H9 (cell line): ENCODE data around the gene DCHS2. TPM values are rescaled to one million over a fixed set of nuclear protein-coding genes. Genes with fewer than 3 reads are reported as not detected.

Experiments used
- DNase-seq: peaks from one replicate; pipeline ENCODE4 v3.0.0-alpha.2; 2017
- H2AFZ ChIP-seq: one replicate; pipeline ENCODE4 v1.6.1; 2013; ENCODE audit warnings: mild to moderate bottlenecking, low read length, control low read depth, moderate library complexity
- H2AK5ac ChIP-seq: 2 replicates; pipeline ENCODE4 v1.6.1; 2013; ENCODE audit warnings: low read length, control low read depth, mixed read lengths; ENCODE audit not compliant: insufficient read length
- H2BK120ac ChIP-seq: one replicate; pipeline ENCODE4 v1.6.1; 2013; ENCODE audit warnings: low read depth, mild to moderate bottlenecking, low read length, control low read depth, inconsistent platforms; ENCODE audit not compliant: poor library complexity, severe bottlenecking
- H2BK12ac ChIP-seq: 2 replicates; pipeline ENCODE4 v1.6.1; 2013; ENCODE audit warnings: low read length, control low read depth, mixed read lengths, low read depth; ENCODE audit not compliant: insufficient read length
- H2BK15ac ChIP-seq: 2 replicates; pipeline ENCODE4 v1.6.1; 2013; ENCODE audit warnings: low read depth, low read length, control low read depth
- H2BK20ac ChIP-seq: one replicate; pipeline ENCODE4 v1.6.1; 2013; ENCODE audit warnings: low read depth, mild to moderate bottlenecking, low read length, control low read depth, inconsistent platforms; ENCODE audit not compliant: poor library complexity, severe bottlenecking
- H2BK5ac ChIP-seq: 2 replicates; pipeline ENCODE4 v1.6.1; 2013; ENCODE audit warnings: low read length, control low read depth, mixed read lengths; ENCODE audit not compliant: insufficient read length
- H3K14ac ChIP-seq: 2 replicates; pipeline ENCODE4 v1.6.1; 2013; ENCODE audit warnings: low read length, control low read depth; ENCODE audit not compliant: insufficient read depth
- H3K18ac ChIP-seq: 2 replicates; pipeline ENCODE4 v1.6.1; 2013; ENCODE audit warnings: low read depth, mild to moderate bottlenecking, mixed read lengths, low read length, control low read depth; ENCODE audit not compliant: insufficient read length
- H3K23ac ChIP-seq: 2 replicates; pipeline ENCODE4 v1.6.1; 2013; ENCODE audit warnings: low read length, control low read depth, mixed read lengths, low read depth; ENCODE audit not compliant: insufficient read length
- H3K23me2 ChIP-seq: 2 replicates; pipeline ENCODE4 v1.6.1; 2013; ENCODE audit warnings: low read depth, mild to moderate bottlenecking, mixed read lengths, low read length, control low read depth; ENCODE audit not compliant: insufficient read length, poor library complexity, severe bottlenecking
- H3K27ac ChIP-seq: 2 replicates; pipeline ENCODE4 v1.5.1; 2013; ENCODE audit warnings: low read length, control low read depth, mixed read lengths, low read depth; ENCODE audit not compliant: insufficient read length
- H3K27me3 ChIP-seq: 2 replicates; pipeline ENCODE4 v1.6.1; 2013; ENCODE audit warnings: low read length, control low read depth, inconsistent platforms; ENCODE audit not compliant: insufficient read depth
- H3K4ac ChIP-seq: 2 replicates; pipeline ENCODE4 v1.6.1; 2013; ENCODE audit warnings: low read depth, mild to moderate bottlenecking, control low read depth, inconsistent platforms, low read length, moderate library complexity
- H3K4me1 ChIP-seq: 2 replicates; pipeline ENCODE4 v1.6.1; 2013; ENCODE audit warnings: low read length, control low read depth, inconsistent platforms; ENCODE audit not compliant: insufficient read depth
- H3K4me2 ChIP-seq: 2 replicates; pipeline ENCODE4 v1.6.1; 2013; ENCODE audit warnings: low read length, control low read depth, mixed read lengths; ENCODE audit not compliant: insufficient read length, insufficient read depth
- H3K56ac ChIP-seq: 2 replicates; pipeline ENCODE4 v1.6.1; 2013; ENCODE audit warnings: low read depth, mild to moderate bottlenecking, mixed read lengths, low read length, control low read depth; ENCODE audit not compliant: insufficient read length
- H3K79me1 ChIP-seq: 2 replicates; pipeline ENCODE4 v1.6.1; 2013; ENCODE audit warnings: low read depth, mild to moderate bottlenecking, moderate library complexity, low read length, control low read depth, inconsistent platforms; ENCODE audit not compliant: insufficient read depth, poor library complexity, severe bottlenecking
- H3K79me2 ChIP-seq: 2 replicates; pipeline ENCODE4 v1.6.1; 2013; ENCODE audit warnings: low read length, control low read depth, inconsistent platforms; ENCODE audit not compliant: insufficient read depth
- H3K9ac ChIP-seq: 2 replicates; pipeline ENCODE4 v1.6.1; 2013; ENCODE audit warnings: low read length, control low read depth, mixed read lengths; ENCODE audit not compliant: insufficient read length; ENCODE audit errors: extremely low read depth
- H3K9me3 ChIP-seq: one replicate; pipeline ENCODE4 v1.6.1; 2013; ENCODE audit warnings: low read depth, low read length, inconsistent platforms; ENCODE audit not compliant: control insufficient read depth
- H3T11ph ChIP-seq: one replicate; pipeline ENCODE4 v1.6.1; 2013; ENCODE audit warnings: mild to moderate bottlenecking, low read length, control low read depth, inconsistent platforms
- H4K20me1 ChIP-seq: one replicate; pipeline ENCODE4 v1.6.1; 2013; ENCODE audit not compliant: control insufficient read depth, insufficient read length, insufficient read depth
- H4K5ac ChIP-seq: 2 replicates; pipeline ENCODE4 v1.6.1; 2013; ENCODE audit warnings: low read depth, mild to moderate bottlenecking, mixed read lengths, low read length, control low read depth; ENCODE audit not compliant: insufficient read length
- H4K8ac ChIP-seq: replicated peaks from 2 replicates; pipeline ENCODE4 v1.6.1; 2013; ENCODE audit warnings: low read length, control low read depth, mixed read lengths, low read depth; ENCODE audit not compliant: insufficient read length
- H4K91ac ChIP-seq: 2 replicates; pipeline ENCODE4 v1.6.1; 2013; ENCODE audit warnings: low read depth, mild to moderate bottlenecking, moderate library complexity, mixed read lengths, low read length, control low read depth; ENCODE audit not compliant: insufficient read length
- H3K27ac Mint-ChIP-seq, 3 experiments: 2 replicates in 2 of 3; 3 replicates in 1 of 3; pipeline ENCODE4 v1.8.0; 2020 to 2021; ENCODE audit warnings: mixed read lengths in 3 of 3, mild to moderate bottlenecking in 1 of 3, moderate library complexity in 1 of 3
- H3K27me3 Mint-ChIP-seq: 2 replicates; pipeline ENCODE4 v1.8.0; 2021; ENCODE audit warnings: low read depth, mild to moderate bottlenecking, moderate library complexity, mixed read lengths
- H3K36me3 Mint-ChIP-seq, 3 experiments: 2 replicates in 2 of 3; 3 replicates in 1 of 3; pipeline ENCODE4 v1.8.0; 2020 to 2021; ENCODE audit warnings: low read depth in 3 of 3, mixed read lengths in 3 of 3; ENCODE audit not compliant: insufficient read depth in 1 of 3
- H3K4me1 Mint-ChIP-seq, 2 experiments: 2 replicates each; pipeline ENCODE4 v1.8.0; 2020; ENCODE audit warnings: mixed read lengths in 2 of 2
- H3K4me3 Mint-ChIP-seq, 2 experiments: 2 replicates in 1 of 2; 3 replicates in 1 of 2; pipeline ENCODE4 v1.8.0; 2020 to 2021; ENCODE audit warnings: mild to moderate bottlenecking in 2 of 2, mixed read lengths in 2 of 2, moderate library complexity in 1 of 2
- H3K9me3 Mint-ChIP-seq, 2 experiments: 2 replicates in 1 of 2; 3 replicates in 1 of 2; pipeline ENCODE4 v1.8.0; 2020; ENCODE audit warnings: mild to moderate bottlenecking in 2 of 2, mixed read lengths in 2 of 2, moderate library complexity in 1 of 2
- CTCF ChIP-seq: fragments of 200-600 bp; sonication (generic); conservative IDR thresholded peaks from 3 replicates; pipeline ENCODE4 v1.8.0; 2021; ENCODE audit warnings: antibody characterized with exemption, mild to moderate bottlenecking
- WGBS: extraction: QIAGEN DNeasy Blood & Tissue Kit; methylation state at CpG from one replicate; pipeline ENCODE4 v1.1.7; 2013; ENCODE audit warnings: missing lambda C conversion rate, low lambda C conversion rate, mixed read lengths; ENCODE audit not compliant: insufficient read length; ENCODE audit errors: extremely low coverage; 5-methylcytosine and 5-hydroxymethylcytosine counted together
- total RNA-seq: library from RNA; stranded (reverse); gene quantifications from 2 replicates; pipeline ENCODE4 v1.2.1, GENCODE V29; 2021

Gene DCHS2
- total RNA-seq, 1 experiment from 2014 or later: 0.57 TPM

GRCh38 chr4:154452798-154453346, 38.7 kb downstream of the DCHS2 start:
- Histone ChIP-seq H2BK20ac (no peak overlapping the region), H2BK15ac (no peak overlapping the region), H3K9me3 (no peaks in the 10 kb centered on the region), H3K18ac (no peak overlapping the region), H2BK120ac (no peak overlapping the region), H2AFZ (no peak overlapping the region), H3K4ac (no peak overlapping the region), H4K91ac (no peak overlapping the region), H3K56ac (no peak overlapping the region), H2AK5ac (no peak overlapping the region), H4K8ac (no peak overlapping the region), H3K4me1 (no peaks in the 10 kb centered on the region), H4K5ac (no peak overlapping the region), H3K9ac (no peak overlapping the region), H3K79me2 (no peaks in the 10 kb centered on the region), H2BK5ac (no peak overlapping the region), H3T11ph (no peak overlapping the region), H4K20me1 (no peaks in the 10 kb centered on the region), H3K27ac (no peak overlapping the region), H3K23ac (no peak overlapping the region), H3K23me2 (no peaks in the 10 kb centered on the region), H2BK12ac (no peak overlapping the region), H3K14ac (no peak overlapping the region), H3K27me3 (no peaks in the 10 kb centered on the region), H3K4me2 (no peak overlapping the region), H3K79me1 (no peaks in the 10 kb centered on the region)
- H3K36me3 Mint-ChIP-seq: 0 out of 7 replicates have a peak, but pooled peaks cover 0 to 1% (median 0%) of the 10 kb centered on the region in 3 experiments
- no peak overlapping the region for H3K4me3 Mint-ChIP-seq
- WGBS: no CpG with 5 or more reads among the region's 5 CpGs
- no peak for TF ChIP-seq CTCF
- H3K27me3 Mint-ChIP-seq: no peaks in the 10 kb centered on the region
- no peak overlapping the region for H3K27ac Mint-ChIP-seq
- H3K4me1 Mint-ChIP-seq: peaks cover 2 to 3% of the 10 kb centered on the region in 2 experiments; a peak in 2 of 4 replicates
- DNase-seq: no peak
- no peaks in the 10 kb centered on the region for H3K9me3 Mint-ChIP-seq
